Measurements from ENCODE around the gene TRMT10C. TPM values are rescaled to one million over a fixed set of nuclear protein-coding genes. Genes with fewer than 3 reads are reported as not detected.
A peak's percentile ranks its signal among the peaks of the same experiment; 100 is the strongest.

Gene TRMT10C
- total and polyA plus RNA-seq, 10 donors, result 14.1 to 25.8 (median 19.1) TPM

DNA sequence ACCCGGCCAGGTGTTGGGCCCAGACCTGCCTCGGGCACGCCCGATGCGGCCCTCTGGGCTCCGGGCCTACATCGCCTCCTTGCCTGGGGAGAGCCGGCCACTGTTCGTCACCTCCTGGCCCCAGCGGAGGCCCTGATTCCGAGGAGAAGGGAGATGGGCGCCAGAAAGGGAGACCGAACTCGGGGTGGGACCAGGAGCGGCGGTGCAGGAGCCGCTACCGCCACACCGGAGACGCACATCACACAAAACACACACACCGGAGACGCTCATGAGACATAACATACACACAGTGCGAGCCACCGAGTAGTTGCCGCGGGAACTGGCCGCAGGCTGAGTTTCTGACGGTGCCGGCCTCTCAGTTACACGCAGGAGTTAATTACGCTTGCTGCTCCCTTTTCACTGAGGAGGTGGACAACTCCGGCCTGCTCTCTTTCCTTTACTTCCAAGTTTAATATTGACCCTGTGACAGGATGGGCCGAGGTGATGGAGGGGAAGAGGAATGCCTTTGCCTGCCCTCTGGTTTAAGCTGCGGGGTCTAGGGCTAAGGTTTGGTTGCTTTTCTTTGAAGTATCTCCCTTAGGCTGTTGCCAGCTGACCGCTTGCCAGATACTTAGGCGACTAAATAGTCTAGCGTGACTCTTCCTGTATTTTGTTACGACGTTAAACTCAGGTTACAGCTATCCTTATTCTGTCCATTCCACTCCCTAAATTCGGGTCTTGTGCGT, 12.9 kb downstream of the TRMT10C start:
- WGBS, 5 donors, result 0 to 1% (median 0%) methylated on average over 39 to 41 of the region's 41 CpGs
- no peak for DNase-seq
- peaks cover 0 to 26% (median 4%) of the 10 kb centered on the region in 6 donors for H3K36me3 ChIP-seq
- no peaks in the 10 kb centered on the region for H3K27me3 ChIP-seq (replicated peaks in 1 of 7)
- TF ChIP-seq, protein P1, sequence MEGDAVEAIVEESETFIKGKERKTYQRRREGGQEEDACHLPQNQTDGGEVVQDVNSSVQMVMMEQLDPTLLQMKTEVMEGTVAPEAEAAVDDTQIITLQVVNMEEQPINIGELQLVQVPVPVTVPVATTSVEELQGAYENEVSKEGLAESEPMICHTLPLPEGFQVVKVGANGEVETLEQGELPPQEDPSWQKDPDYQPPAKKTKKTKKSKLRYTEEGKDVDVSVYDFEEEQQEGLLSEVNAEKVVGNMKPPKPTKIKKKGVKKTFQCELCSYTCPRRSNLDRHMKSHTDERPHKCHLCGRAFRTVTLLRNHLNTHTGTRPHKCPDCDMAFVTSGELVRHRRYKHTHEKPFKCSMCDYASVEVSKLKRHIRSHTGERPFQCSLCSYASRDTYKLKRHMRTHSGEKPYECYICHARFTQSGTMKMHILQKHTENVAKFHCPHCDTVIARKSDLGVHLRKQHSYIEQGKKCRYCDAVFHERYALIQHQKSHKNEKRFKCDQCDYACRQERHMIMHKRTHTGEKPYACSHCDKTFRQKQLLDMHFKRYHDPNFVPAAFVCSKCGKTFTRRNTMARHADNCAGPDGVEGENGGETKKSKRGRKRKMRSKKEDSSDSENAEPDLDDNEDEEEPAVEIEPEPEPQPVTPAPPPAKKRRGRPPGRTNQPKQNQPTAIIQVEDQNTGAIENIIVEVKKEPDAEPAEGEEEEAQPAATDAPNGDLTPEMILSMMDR (IDR thresholded peaks at IDR 0.05 in 8 of 11, conservative IDR thresholded peaks at IDR 0.05 in 3 of 11), result no peak
- TF ChIP-seq POLR2AphosphoS5 (IDR thresholded peaks at IDR 0.05), result peak in 1 of 3 donors; percentile 13
- peak overlapping the region; percentile 93 to 99 (median 97) for H3K27ac ChIP-seq
- peaks cover 39 to 63% (median 58%) of the 10 kb centered on the region in 6 donors for H3K4me1 ChIP-seq
- peak overlapping the region; percentile 67 to 92 (median 82) for H3K4me3 ChIP-seq
- H3K9me3 ChIP-seq, result no peaks in the 10 kb centered on the region
- intact Hi-C loops (cut with DNase I; ENCODE audit: low total_unique reads), result loop anchor here (10.0 kb wide), 1 partner anchor 100 kb away; the partner anchor contains the start of gene ZBTB11

DNA sequence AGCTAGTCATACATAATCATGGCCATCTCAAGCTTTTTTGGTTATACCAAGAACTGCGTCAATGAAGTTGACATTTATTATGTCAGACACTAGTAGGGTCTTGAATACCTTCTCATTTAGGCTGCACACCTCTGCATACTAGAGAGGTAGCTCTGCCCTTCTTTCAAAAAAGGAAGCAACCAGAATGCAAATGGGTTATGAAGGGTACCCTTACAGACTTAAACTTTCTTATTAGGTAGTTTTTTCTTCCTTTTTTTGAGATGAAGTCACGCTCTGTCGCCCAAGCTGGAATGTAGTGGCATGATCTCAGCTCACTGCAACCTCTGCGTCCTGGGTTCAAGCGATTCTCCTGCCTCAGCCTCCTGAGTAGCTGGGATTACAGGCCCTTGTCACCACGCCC, 15.6 kb downstream of the TRMT10C start:
- TF ChIP-seq POLR2A (IDR thresholded peaks at IDR 0.05) (no peak), POLR2AphosphoS5 (IDR thresholded peaks at IDR 0.05) (no peak)
- TF ChIP-seq, protein P1 (IDR thresholded peaks at IDR 0.05 in 8 of 11, conservative IDR thresholded peaks at IDR 0.05 in 3 of 11), result no peak
- Histone ChIP-seq H3K4me1 (peaks cover 48 to 84% (median 77%) of the 10 kb centered on the region in 6 donors), H3K36me3 (peaks cover 0 to 49% (median 5%) of the 10 kb centered on the region in 6 donors), H3K27ac (no peak overlapping the region), H3K27me3 (replicated peaks in 1 of 7) (no peaks in the 10 kb centered on the region), H3K4me3 (no peak overlapping the region), H3K9me3 (no peaks in the 10 kb centered on the region)
- WGBS, 5 donors, result 79 to 94% (median 86%) methylated on average over 6 of the region's 6 CpGs
- no peak for DNase-seq
- intact Hi-C loops (cut with DNase I; ENCODE audit: low total_unique reads), result loop anchor here (10.0 kb wide), 1 partner anchor 98 kb away; the partner anchor contains the start of gene ZBTB11

DNA sequence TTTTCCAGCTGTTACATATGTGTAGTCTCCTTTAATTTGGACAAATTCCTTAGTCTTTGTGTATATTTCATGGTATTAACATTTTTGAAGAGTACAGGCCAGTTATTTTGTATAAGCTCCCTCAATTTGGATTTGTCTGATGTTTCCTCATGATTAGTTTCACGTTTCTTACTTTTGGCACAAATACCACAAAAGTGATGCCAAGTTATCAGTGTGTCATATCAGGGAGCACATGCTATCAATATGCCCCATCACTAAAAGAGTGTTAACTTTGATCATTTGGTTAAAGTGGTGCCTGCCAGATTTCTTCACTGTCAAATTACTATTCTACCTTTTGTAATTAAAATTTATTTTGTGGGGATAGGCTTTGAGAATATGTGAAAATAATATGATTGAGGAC, 26.9 kb downstream of the TRMT10C start:
- no peaks in the 10 kb centered on the region for H3K27me3 ChIP-seq (replicated peaks in 1 of 7)
- no peaks in the 10 kb centered on the region for H3K9me3 ChIP-seq
- DNase-seq, result no peak
- H3K36me3 ChIP-seq, result peaks cover 0 to 100% (median 68%) of the 10 kb centered on the region in 6 donors
- no peak overlapping the region for H3K4me3 ChIP-seq
- no peak overlapping the region for H3K27ac ChIP-seq
- intact Hi-C loops (cut with DNase I; ENCODE audit: low total_unique reads), result loop anchor here (10.0 kb wide), 1 partner anchor 46 kb away; no protein-coding TSS in a partner anchor
- 44 to 50% (median 44%) methylated on average over 1 of the region's 1 CpG for WGBS, 5 donors
- peaks cover 0 to 19% (median 3%) of the 10 kb centered on the region in 6 donors for H3K4me1 ChIP-seq
- no peak for TF ChIP-seq POLR2AphosphoS5 (IDR thresholded peaks at IDR 0.05)

DNA sequence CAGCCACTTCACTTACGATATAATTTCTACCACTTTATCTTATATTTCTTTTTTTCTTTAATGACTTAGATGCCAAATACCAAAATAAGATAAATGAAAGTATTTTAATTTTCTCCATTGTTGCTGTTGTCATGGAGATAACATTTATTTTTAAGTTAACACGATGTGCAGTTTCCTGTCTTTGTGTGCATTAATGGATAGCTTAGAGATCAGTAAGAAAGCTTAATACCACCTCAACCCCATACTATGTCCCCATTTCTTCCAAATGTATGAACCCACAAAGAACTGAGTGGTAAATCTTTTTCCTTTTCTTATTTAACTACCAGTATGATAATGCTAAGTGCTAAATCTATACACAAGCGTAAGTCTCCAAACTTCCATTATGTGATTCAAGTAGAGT, 29.4 kb downstream of the TRMT10C start:
- TF ChIP-seq POLR2AphosphoS5 (IDR thresholded peaks at IDR 0.05) (no peak), POLR2A (IDR thresholded peaks at IDR 0.05) (no peak)
- TF ChIP-seq, protein P1 (IDR thresholded peaks at IDR 0.05 in 8 of 11, conservative IDR thresholded peaks at IDR 0.05 in 3 of 11), result no peak
- Histone ChIP-seq H3K36me3 (peaks cover 0 to 100% (median 65%) of the 10 kb centered on the region in 6 donors), H3K27me3 (replicated peaks in 1 of 7) (no peaks in the 10 kb centered on the region), H3K4me3 (no peak overlapping the region), H3K9me3 (no peaks in the 10 kb centered on the region), H3K4me1 (peaks cover 0 to 9% (median 2%) of the 10 kb centered on the region in 6 donors), H3K27ac (no peak overlapping the region)
- WGBS, 5 donors, result 64 to 70% (median 66%) methylated on average over 3 of the region's 3 CpGs
- intact Hi-C loops (cut with DNase I; ENCODE audit: low total_unique reads), result no loop called here
- no peak for DNase-seq
